KMS-11 (cell line): Measurements from ENCODE around the gene TAF1C.

Experiments
- H2AFZ ChIP-seq: fragments of 200-600 bp; sonication (generic); 2 replicates; pipeline ENCODE4 v1.6.1; 2016; ENCODE audit warnings: antibody characterized with exemption, mixed run types, low read depth
- H3K27ac ChIP-seq: fragments of 200-600 bp; sonication (generic); 2 replicates; pipeline ENCODE4 v1.6.1; 2016; ENCODE audit warnings: mild to moderate bottlenecking, mixed run types
- H3K27me3 ChIP-seq: fragments of 200-600 bp; sonication (generic); 2 replicates; pipeline ENCODE4 v1.6.1; 2017; ENCODE audit warnings: mild to moderate bottlenecking, low read depth, mixed run types, moderate library complexity; ENCODE audit not compliant: insufficient read depth
- H3K36me3 ChIP-seq: fragments of 200-600 bp; sonication (generic); 2 replicates; pipeline ENCODE4 v1.6.1; 2017; ENCODE audit warnings: mild to moderate bottlenecking, mixed run types; ENCODE audit not compliant: insufficient read depth
- H3K4me1 ChIP-seq: fragments of 200-600 bp; sonication (generic); 2 replicates; pipeline ENCODE4 v1.6.1; 2016; ENCODE audit warnings: mild to moderate bottlenecking, low read depth, mixed run types; ENCODE audit not compliant: poor library complexity, severe bottlenecking
- H3K4me2 ChIP-seq: fragments of 200-600 bp; sonication (generic); 2 replicates; pipeline ENCODE4 v1.7.0; 2016; ENCODE audit warnings: mild to moderate bottlenecking, mixed run types
- H3K4me3 ChIP-seq: fragments of 200-600 bp; sonication (generic); IDR thresholded peaks from 2 replicates; pipeline ENCODE4 v1.6.1; 2017; ENCODE audit warnings: low read depth, low read length, mixed read lengths; ENCODE audit not compliant: insufficient read depth
- H3K79me2 ChIP-seq: fragments of 200-600 bp; sonication (generic); 2 replicates; pipeline ENCODE4 v1.6.1; 2016; ENCODE audit warnings: low read depth, mixed run types; ENCODE audit not compliant: insufficient read depth
- H3K9ac ChIP-seq: fragments of 200-600 bp; sonication (generic); 2 replicates; pipeline ENCODE4 v1.6.1; 2016; ENCODE audit warnings: mild to moderate bottlenecking, mixed run types
- H4K20me1 ChIP-seq: fragments of 200-600 bp; sonication (generic); 2 replicates; pipeline ENCODE4 v1.6.1; 2016; ENCODE audit warnings: mild to moderate bottlenecking, mixed run types; ENCODE audit not compliant: insufficient read depth
- CTCF ChIP-seq: fragments of 200-600 bp; sonication (generic); conservative IDR thresholded peaks from 2 replicates; pipeline ENCODE4 v1.6.1; 2017; ENCODE audit warnings: low read depth, mild to moderate bottlenecking, antibody characterized with exemption, low read length, moderate library complexity, mixed read lengths

The TAF1C gene

GRCh38 chr16:84131117-84131516 is 55.7 kb downstream of the TAF1C start:
- H3K4me2 ChIP-seq: no peak overlapping the region

More at GRCh38 chr16:84131117-84131516, 55.7 kb downstream of the TAF1C start:
- Histone ChIP-seq H4K20me1 (no peaks in the 10 kb centered on the region), H3K9ac (no peak overlapping the region), H3K4me3 (no peak overlapping the region), H2AFZ (no peak overlapping the region), H3K79me2 (peaks cover 4% of the 10 kb centered on the region), H3K4me1 (peaks cover 61% of the 10 kb centered on the region), H3K27me3 (no peaks in the 10 kb centered on the region), H3K27ac (no peak overlapping the region), H3K36me3 (no peaks in the 10 kb centered on the region)
- TF ChIP-seq CTCF: no peak
